SK-N-SH treated with all-trans-retinoic acid at 6 μM for 48 hours (cell line): ENCODE results near the gene RAN.

Experiments used
- ATAC-seq: fragments of 200-7000 bp; cut with Tn5 transposase; 3 replicates; pipeline ENCODE4 v1.9.1; 2020; ENCODE audit warnings: mild to moderate bottlenecking, moderate library complexity
- ARNTL ChIP-seq: fragments of 450-650 bp; formaldehyde crosslinking; IDR thresholded peaks from 2 replicates; pipeline ENCODE4 v1.5.0; 2020; ENCODE audit warnings: low read depth, mild to moderate bottlenecking, moderate library complexity, borderline replicate concordance
- BACH2 ChIP-seq: fragments of 250-450 bp; sonication (Bioruptor Pico); IDR thresholded peaks from 2 replicates; pipeline ENCODE4 v1.9.0; 2021; ENCODE audit warnings: mild to moderate bottlenecking, borderline replicate concordance
- CSDC2 ChIP-seq: fragments of 250-450 bp; sonication (Bioruptor Pico); IDR thresholded peaks from 2 replicates; pipeline ENCODE4 v1.5.0; 2020; ENCODE audit warnings: mild to moderate bottlenecking, moderate library complexity
- CSRNP3 ChIP-seq: fragments of 250-450 bp; sonication (Bioruptor Pico); IDR thresholded peaks from 2 replicates; pipeline ENCODE4 v1.5.1; 2021; ENCODE audit warnings: mild to moderate bottlenecking, moderate library complexity
- ESRRG ChIP-seq: fragments of 250-450 bp; sonication (Bioruptor Pico); IDR thresholded peaks from 2 replicates; pipeline ENCODE4 v1.6.1; 2021; ENCODE audit warnings: mild to moderate bottlenecking
- GLIS3 ChIP-seq: fragments of 250-450 bp; sonication (Bioruptor Pico); IDR thresholded peaks from 2 replicates; pipeline ENCODE4 v1.5.0; 2020; ENCODE audit warnings: mild to moderate bottlenecking, moderate library complexity
- OSR1 ChIP-seq: fragments of 250-450 bp; sonication (Bioruptor Pico); IDR thresholded peaks from 2 replicates; pipeline ENCODE4 v1.8.0; 2022; ENCODE audit warnings: moderate library complexity, mild to moderate bottlenecking, inconsistent platforms
- PATZ1 ChIP-seq: fragments of 250-450 bp; sonication (Bioruptor Pico); IDR thresholded peaks from 2 replicates; pipeline ENCODE4 v1.8.0; 2020; ENCODE audit warnings: mild to moderate bottlenecking, moderate library complexity, borderline replicate concordance
- POU6F1 ChIP-seq: fragments of 250-450 bp; sonication (Bioruptor Pico); IDR thresholded peaks from 2 replicates; pipeline ENCODE4 v1.8.0; 2021; ENCODE audit warnings: low read depth, mild to moderate bottlenecking, moderate library complexity, borderline replicate concordance
- PPARA ChIP-seq: fragments of 250-450 bp; sonication (Bioruptor Pico); IDR thresholded peaks from 2 replicates; pipeline ENCODE4 v1.5.0; 2020; ENCODE audit warnings: mild to moderate bottlenecking, borderline replicate concordance
- RARB ChIP-seq: fragments of 250-450 bp; sonication (Bioruptor Pico); IDR thresholded peaks from 2 replicates; pipeline ENCODE4 v1.8.0; 2021; ENCODE audit warnings: mild to moderate bottlenecking, moderate library complexity
- SNAI2 ChIP-seq: fragments of 250-450 bp; sonication (Bioruptor Pico); IDR thresholded peaks from 2 replicates; pipeline ENCODE4 v1.5.0; 2020; ENCODE audit warnings: mild to moderate bottlenecking, moderate library complexity
- TCF4 ChIP-seq: fragments of 250-450 bp; sonication (Bioruptor Pico); IDR thresholded peaks from 2 replicates; pipeline ENCODE4 v1.8.0; 2021; ENCODE audit warnings: mild to moderate bottlenecking, moderate library complexity, borderline replicate concordance
- TOX ChIP-seq: fragments of 250-450 bp; sonication (Bioruptor Pico); IDR thresholded peaks from 2 replicates; pipeline ENCODE4 v1.8.0; 2021; ENCODE audit warnings: mild to moderate bottlenecking, moderate library complexity, borderline replicate concordance
- ZC3H10 ChIP-seq: fragments of 250-450 bp; sonication (Bioruptor Pico); IDR thresholded peaks from 2 replicates; pipeline ENCODE4 v1.5.1; 2021; ENCODE audit warnings: mild to moderate bottlenecking, moderate library complexity
- ZFP3 ChIP-seq: fragments of 250-450 bp; sonication (Bioruptor Pico); IDR thresholded peaks from 2 replicates; pipeline ENCODE4 v1.5.0; 2020; ENCODE audit warnings: mild to moderate bottlenecking, moderate library complexity
- ZFP30 ChIP-seq: fragments of 450-650 bp; formaldehyde crosslinking; IDR thresholded peaks from 2 replicates; pipeline ENCODE4 v1.5.0; 2022; ENCODE audit warnings: mild to moderate bottlenecking, moderate library complexity
- ZNF70 ChIP-seq: fragments of 450-650 bp; formaldehyde crosslinking; IDR thresholded peaks from 2 replicates; pipeline ENCODE4 v1.5.0; 2020; ENCODE audit warnings: mild to moderate bottlenecking, moderate library complexity
- ZNF8 ChIP-seq: fragments of 450-650 bp; formaldehyde crosslinking; IDR thresholded peaks from 2 replicates; pipeline ENCODE4 v1.5.0; 2020; ENCODE audit warnings: mild to moderate bottlenecking, moderate library complexity

Gene RAN

GRCh38 chr12:130835011-130835410, 36.9 kb upstream of the RAN start:
- ATAC-seq = no peak
- TF ChIP-seq ESRRG (CRISPR knock-in tag) (no peak), CSDC2 (CRISPR knock-in tag) (no peak)

GRCh38 chr12:130835436-130835835, 36.4 kb upstream of the RAN start:
- ATAC-seq = no peak
- no peak for TF ChIP-seq POU6F1
- no peak for TF ChIP-seq ZC3H10 (CRISPR knock-in tag)
- no peak for TF ChIP-seq ESRRG (CRISPR knock-in tag)
- TF ChIP-seq BACH2 (CRISPR knock-in tag) = no peak
- no peak for TF ChIP-seq CSDC2 (CRISPR knock-in tag)

GRCh38 chr12:130838284-130838950, 33.4 kb upstream of the RAN start:
- peak; percentile 70 for ATAC-seq
- no peak for TF ChIP-seq TCF4
- TF ChIP-seq GLIS3 (CRISPR knock-in tag) = no peak
- TF ChIP-seq OSR1 = no peak
- no peak for TF ChIP-seq PPARA
- no peak for TF ChIP-seq ZFP30 (CRISPR knock-in tag)
- TF ChIP-seq ZNF70 (CRISPR knock-in tag) = no peak
- TF ChIP-seq TOX = no peak
- no peak for TF ChIP-seq CSDC2 (CRISPR knock-in tag)
- TF ChIP-seq ZFP3 (CRISPR knock-in tag) = no peak
- no peak for TF ChIP-seq ARNTL
- TF ChIP-seq ZC3H10 (CRISPR knock-in tag) = no peak
- no peak for TF ChIP-seq BACH2 (CRISPR knock-in tag)
- no peak for TF ChIP-seq RARB

GRCh38 chr12:130838951-130839769, 32.7 kb upstream of the RAN start, which contains the start of gene STX2:
STX2 (minus strand) TSS chr12:130839250; CDS start chr12:130839099, 151 bp downstream.
- ATAC-seq = peak; percentile 89
- TF ChIP-seq PATZ1 (no peak), ARNTL (0 out of 2 replicates have a peak, but pooled peaks have one; percentile 35), CSRNP3 (CRISPR knock-in tag) (no peak), ESRRG (CRISPR knock-in tag) (no peak), TCF4 (no peak)

GRCh38 chr12:130839770-130840404, 32.0 kb upstream of the RAN start:
- TF ChIP-seq GLIS3 (CRISPR knock-in tag) (no peak), ZNF8 (CRISPR knock-in tag) (no peak), RARB (no peak), SNAI2 (CRISPR knock-in tag) (no peak), CSDC2 (CRISPR knock-in tag) (no peak), ZFP30 (CRISPR knock-in tag) (no peak), POU6F1 (no peak), OSR1 (no peak)
- no peak for ATAC-seq
